Kidney (tissue), 14 donors: ENCODE measurements around the gene TMEM236. TPM values are rescaled to one million over a fixed set of nuclear protein-coding genes. Genes with fewer than 3 reads are reported as not detected.

ENCODE experiments used
- DNase-seq, 5 donors: peaks; one replicate each; pipeline ENCODE4 v3.0.0-alpha.2; 2013 to 2020
- FAIRE-seq: peaks from 2 replicates; lab custom pipeline; 2012; peaks lifted over from hg19 to GRCh38; lab: Jason Lieb, UNC
- H3K27ac ChIP-seq, 2 donors: one replicate each; pipeline ENCODE4 v1.7.0; 2013; ENCODE audit warnings: low read depth in 2 of 2, low read length in 2 of 2, inconsistent platforms in 1 of 2
- H3K27me3 ChIP-seq: one replicate; pipeline ENCODE4 v1.7.1; 2013; ENCODE audit warnings: low read length, inconsistent platforms; ENCODE audit not compliant: control insufficient read depth, insufficient read depth
- H3K36me3 ChIP-seq, 3 donors: one replicate each; pipeline versions ENCODE4 v1.7.0 to v1.7.1; 2013; ENCODE audit warnings: low read length in 3 of 3, control low read depth in 1 of 3, inconsistent platforms in 1 of 3; ENCODE audit not compliant: insufficient read depth in 3 of 3, control insufficient read depth in 2 of 3
- H3K4me1 ChIP-seq, 3 donors: one replicate each; pipeline versions ENCODE4 v1.7.0 to v1.7.1; 2013; ENCODE audit warnings: low read length in 3 of 3, inconsistent platforms in 1 of 3, low read depth in 1 of 3; ENCODE audit not compliant: control insufficient read depth in 2 of 3, insufficient read depth in 2 of 3
- H3K4me3 ChIP-seq, 3 donors: one replicate each; pipeline versions ENCODE4 v1.7.0 to v1.8.1; 2013; ENCODE audit warnings: low read length in 3 of 3, control low read depth in 1 of 3, inconsistent platforms in 1 of 3
- H3K9ac ChIP-seq, 3 donors: one replicate each; pipeline versions ENCODE4 v1.7.0 to v1.7.1; 2013; ENCODE audit warnings: low read length in 3 of 3, control low read depth in 1 of 3, inconsistent platforms in 1 of 3
- H3K9me3 ChIP-seq, 3 donors: one replicate each; pipeline versions ENCODE4 v1.7.0 to v1.7.1; 2013; ENCODE audit warnings: low read length in 3 of 3, control low read depth in 1 of 3, inconsistent platforms in 1 of 3; ENCODE audit not compliant: control insufficient read depth in 2 of 3, insufficient read depth in 1 of 3
- CTCF ChIP-seq: IDR thresholded peaks from 3 replicates; pipeline ENCODE4 v1.5.1; 2012; ENCODE audit warnings: mild to moderate bottlenecking, moderate library complexity, borderline replicate concordance; ENCODE audit not compliant: insufficient read depth; ENCODE audit errors: extremely low read depth
- intact Hi-C: fragments of 100-400 bp; cut with DNase I; formaldehyde crosslinking; loops from one replicate; pipeline ENCODE4 v1.11.1; 2022
- polyA plus RNA-seq: library from polyadenylated mRNA; stranded (reverse); fragments of 350-450 nt; fragmentation: Illumina TruSeq; extraction: RNeasy Lipid Tissue Mini Kit (QIAGEN cat#74804); gene quantifications from one replicate; pipeline ENCODE4 v1.2.3, GENCODE V29; 2014; ENCODE audit warnings: low read depth, low replicate concordance; ENCODE audit not compliant: insufficient read depth
- total RNA-seq: library from RNA; stranded (reverse); fragmentation: NEBNext Ultra II Directional; extraction: Animal tissue kit (Norgen Biotek cat#: 25700); gene quantifications from one replicate; pipeline ENCODE4 v1.2.1, GENCODE V29; 2021
- donor health status: control.
- donor health status: control.
- donor health status: control.
- donor health status: control.
- donor health status: control.
- donor health status: DM: yes; HTN: yes; CAD: no.
- donor health status: Normal renal cell carcinoma (clear cell type).

The TMEM236 gene
- total and polyA plus RNA-seq, 2 donors from 2014 or later = 0.09 to 1.9 TPM

GRCh38 chr10:17785276-17785930, 33.4 kb downstream of the TMEM236 start:
- Histone ChIP-seq H3K27me3 (no peaks in the 10 kb centered on the region), H3K27ac (no peak overlapping the region), H3K36me3 (no peaks in the 10 kb centered on the region), H3K9me3 (no peaks in the 10 kb centered on the region), H3K9ac (no peak overlapping the region), H3K4me3 (no peak overlapping the region), H3K4me1 (peaks cover 0 to 2% (median 0%) of the 10 kb centered on the region in 3 donors)
- TF ChIP-seq CTCF = no peak
- intact Hi-C loops = no loop called here
- FAIRE-seq = no peak
- peak in 1 of 5 donors; percentile 14 for DNase-seq

- DNase-seq (peak in 3 of 5 donors; percentile 21 to 76 (median 73)), FAIRE-seq (no peak)
- peaks cover 0 to 2% (median 0%) of the 10 kb centered on the region in 3 donors for H3K4me1 ChIP-seq
- no peaks in the 10 kb centered on the region for H3K9me3 ChIP-seq
- intact Hi-C loops = no loop called here
- H3K4me3 ChIP-seq = no peak overlapping the region
- no peak overlapping the region for H3K9ac ChIP-seq
- no peaks in the 10 kb centered on the region for H3K36me3 ChIP-seq
- TF ChIP-seq CTCF = no peak
- H3K27me3 ChIP-seq = no peaks in the 10 kb centered on the region
- no peak overlapping the region for H3K27ac ChIP-seq
These were observed 35.3 kb downstream of the TMEM236 start for GRCh38 chr10:17787087-17787961.

GRCh38 chr10:17788646-17789045, 36.6 kb downstream of the TMEM236 start:
- DNase-seq = no peak
- no peaks in the 10 kb centered on the region for H3K4me1 ChIP-seq
- no peak for TF ChIP-seq CTCF
- H3K27me3 ChIP-seq = no peaks in the 10 kb centered on the region
- H3K4me3 ChIP-seq = no peak overlapping the region
- no peaks in the 10 kb centered on the region for H3K9me3 ChIP-seq
- FAIRE-seq = no peak
- H3K36me3 ChIP-seq = no peaks in the 10 kb centered on the region
- H3K9ac ChIP-seq = no peak overlapping the region
- intact Hi-C loops = no loop called here
- no peak overlapping the region for H3K27ac ChIP-seq
